Trophoblast cell (in vitro differentiated cells and primary cell): Measurements from ENCODE around the gene PAQR3.

Source experiments
- DNase-seq, 2 donors: peaks; one replicate each; pipeline ENCODE4 v3.0.0-alpha.2; 2016
- H2AFZ ChIP-seq: 2 replicates; pipeline ENCODE4 v1.6.1; 2013; ENCODE audit warnings: low read length, moderate library complexity, mild to moderate bottlenecking; ENCODE audit not compliant: insufficient read depth, poor library complexity
- H2AK5ac ChIP-seq: 2 replicates; pipeline ENCODE4 v1.6.1; 2013; ENCODE audit warnings: mild to moderate bottlenecking, low read length
- H2BK120ac ChIP-seq: 2 replicates; pipeline ENCODE4 v1.6.1; 2013; ENCODE audit warnings: low read length, mild to moderate bottlenecking, moderate library complexity; ENCODE audit not compliant: insufficient read depth, poor library complexity
- H2BK12ac ChIP-seq: 2 replicates; pipeline ENCODE4 v1.6.1; 2013; ENCODE audit warnings: mild to moderate bottlenecking, low read length, moderate library complexity
- H2BK5ac ChIP-seq: 2 replicates; pipeline ENCODE4 v1.6.1; 2013; ENCODE audit warnings: low read length, low read depth, moderate library complexity, mild to moderate bottlenecking; ENCODE audit not compliant: poor library complexity
- H3K14ac ChIP-seq: 2 replicates; pipeline ENCODE4 v1.6.1; 2013; ENCODE audit warnings: mild to moderate bottlenecking, low read length
- H3K18ac ChIP-seq: 2 replicates; pipeline ENCODE4 v1.6.1; 2013; ENCODE audit warnings: mild to moderate bottlenecking, low read length
- H3K23ac ChIP-seq: 2 replicates; pipeline ENCODE4 v1.6.1; 2013; ENCODE audit warnings: low read length
- H3K27ac ChIP-seq: 2 replicates; pipeline ENCODE4 v1.5.1; 2013; ENCODE audit warnings: low read depth, mild to moderate bottlenecking, inconsistent platforms, low read length, moderate library complexity
- H3K27me3 ChIP-seq: 2 replicates; pipeline ENCODE4 v1.6.1; 2013; ENCODE audit warnings: inconsistent platforms, mild to moderate bottlenecking, low read length, moderate library complexity; ENCODE audit not compliant: insufficient read depth
- H3K36me3 ChIP-seq, 2 experiments: 1 replicate in 1 of 2; 2 replicates in 1 of 2; pipeline ENCODE4 v1.6.1; 2013; ENCODE audit warnings: low read length in 2 of 2, mild to moderate bottlenecking in 2 of 2, moderate library complexity in 1 of 2; ENCODE audit not compliant: insufficient read depth in 2 of 2, control insufficient read depth in 1 of 2
- H3K4ac ChIP-seq: 2 replicates; pipeline ENCODE4 v1.6.1; 2013; ENCODE audit warnings: low read depth, mild to moderate bottlenecking, low read length, moderate library complexity
- H3K4me1 ChIP-seq, 2 experiments: 1 replicate in 1 of 2; 2 replicates in 1 of 2; pipeline ENCODE4 v1.6.1; 2013; ENCODE audit warnings: low read length in 2 of 2, mild to moderate bottlenecking in 2 of 2, moderate library complexity in 1 of 2; ENCODE audit not compliant: insufficient read depth in 2 of 2, control insufficient read depth in 1 of 2
- H3K4me2 ChIP-seq: 2 replicates; pipeline ENCODE4 v1.6.1; 2013; ENCODE audit warnings: inconsistent platforms, mild to moderate bottlenecking, low read length, moderate library complexity
- H3K4me3 ChIP-seq: 2 replicates; pipeline ENCODE4 v1.5.1; 2013; ENCODE audit warnings: mild to moderate bottlenecking, low read depth, low read length, inconsistent platforms
- H3K79me1 ChIP-seq: one replicate; pipeline ENCODE4 v1.6.1; 2013; ENCODE audit warnings: low read length
- H3K79me2 ChIP-seq: 2 replicates; pipeline ENCODE4 v1.6.1; 2013; ENCODE audit warnings: low read length, mild to moderate bottlenecking; ENCODE audit not compliant: control insufficient read depth, insufficient read depth, poor library complexity
- H3K9ac ChIP-seq: 2 replicates; pipeline ENCODE4 v1.6.1; 2013; ENCODE audit warnings: mild to moderate bottlenecking, low read length
- H3K9me3 ChIP-seq: 2 replicates; pipeline ENCODE4 v1.6.1; 2013; ENCODE audit warnings: low read depth, mild to moderate bottlenecking, control low read depth, inconsistent platforms, low read length; ENCODE audit not compliant: insufficient read depth
- H4K12ac ChIP-seq: 2 replicates; pipeline ENCODE4 v1.6.1; 2013; ENCODE audit warnings: low read depth, mild to moderate bottlenecking, low read length, moderate library complexity
- H4K8ac ChIP-seq: 2 replicates; pipeline ENCODE4 v1.6.1; 2013; ENCODE audit warnings: low read depth, mild to moderate bottlenecking, low read length, moderate library complexity
- H4K91ac ChIP-seq: one replicate; pipeline ENCODE4 v1.6.1; 2013; ENCODE audit warnings: low read depth, mild to moderate bottlenecking, low read length, moderate library complexity
- WGBS: extraction: QIAGEN DNeasy Blood & Tissue Kit; methylation state at CpG from one replicate; pipeline ENCODE4 v1.1.7; 2013; ENCODE audit warnings: missing lambda C conversion rate; ENCODE audit not compliant: insufficient read length, insufficient coverage; ENCODE audit errors: extremely low coverage; 5-methylcytosine and 5-hydroxymethylcytosine counted together

The PAQR3 gene

GRCh38 chr4:78904143-78904542 is 35.1 kb downstream of the PAQR3 start:
- H3K79me2 ChIP-seq, result no peaks in the 10 kb centered on the region
- no peaks in the 10 kb centered on the region for H3K27me3 ChIP-seq
- no peak overlapping the region for H3K27ac ChIP-seq
- no peak overlapping the region for H3K9ac ChIP-seq
- no peak overlapping the region for H2BK5ac ChIP-seq
- no peaks in the 10 kb centered on the region for H3K79me1 ChIP-seq
- H4K91ac ChIP-seq, result no peak overlapping the region
- H2AFZ ChIP-seq, result no peak overlapping the region
- no peak overlapping the region for H4K8ac ChIP-seq
- H3K9me3 ChIP-seq, result no peaks in the 10 kb centered on the region
- no peak overlapping the region for H2BK12ac ChIP-seq
- no peak overlapping the region for H2BK120ac ChIP-seq
- no peak overlapping the region for H3K4me3 ChIP-seq
- WGBS, result no CpG with 5 or more reads among the region's 1 CpG
- no peaks in the 10 kb centered on the region for H3K36me3 ChIP-seq
- H3K4ac ChIP-seq, result no peak overlapping the region
- H2AK5ac ChIP-seq, result no peak overlapping the region
- no peak overlapping the region for H4K12ac ChIP-seq
- no peak overlapping the region for H3K18ac ChIP-seq
- DNase-seq, result no peak
- H3K4me1 ChIP-seq, result no peaks in the 10 kb centered on the region
- H3K23ac ChIP-seq, result no peak overlapping the region
- no peak overlapping the region for H3K4me2 ChIP-seq
- no peak overlapping the region for H3K14ac ChIP-seq

GRCh38 chr4:78902298-78902697 is 36.9 kb downstream of the PAQR3 start:
- H3K4me3 ChIP-seq, result no peak overlapping the region
- no peak overlapping the region for H4K12ac ChIP-seq
- H3K79me2 ChIP-seq, result no peaks in the 10 kb centered on the region
- H3K18ac ChIP-seq, result no peak overlapping the region
- H2BK5ac ChIP-seq, result no peak overlapping the region
- H2AFZ ChIP-seq, result no peak overlapping the region
- no peak overlapping the region for H4K8ac ChIP-seq
- no peak overlapping the region for H3K14ac ChIP-seq
- H3K9ac ChIP-seq, result no peak overlapping the region
- H2AK5ac ChIP-seq, result no peak overlapping the region
- H3K23ac ChIP-seq, result no peak overlapping the region
- H4K91ac ChIP-seq, result no peak overlapping the region
- no peaks in the 10 kb centered on the region for H3K4me1 ChIP-seq
- H2BK12ac ChIP-seq, result no peak overlapping the region
- peaks cover 2% of the 10 kb centered on the region in 2 experiments for H3K36me3 ChIP-seq
- no peaks in the 10 kb centered on the region for H3K9me3 ChIP-seq
- H3K4ac ChIP-seq, result no peak overlapping the region
- WGBS, result no CpG with 5 or more reads among the region's 1 CpG
- no peak overlapping the region for H3K4me2 ChIP-seq
- no peaks in the 10 kb centered on the region for H3K79me1 ChIP-seq
- DNase-seq, result no peak
- no peaks in the 10 kb centered on the region for H3K27me3 ChIP-seq
- H2BK120ac ChIP-seq, result no peak overlapping the region
- no peak overlapping the region for H3K27ac ChIP-seq

DNA sequence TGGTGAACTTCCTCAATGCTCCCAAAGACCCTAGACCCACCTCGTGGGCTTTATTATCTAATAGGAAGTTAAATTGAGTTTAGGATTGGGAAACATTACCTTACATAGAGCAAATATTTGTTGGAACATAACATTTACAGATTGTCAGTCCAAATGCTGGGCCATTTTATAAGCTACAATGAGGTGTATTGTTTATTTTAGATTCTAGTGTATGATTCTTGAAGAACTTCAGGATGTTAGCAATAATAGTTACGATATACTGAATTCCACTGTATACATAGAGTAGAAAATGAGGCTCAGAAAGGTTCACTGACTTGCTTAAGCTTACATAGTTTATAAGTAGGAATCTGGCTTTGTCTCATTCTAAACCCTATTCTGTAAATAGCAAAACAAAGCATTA is 37.4 kb downstream of the PAQR3 start:
- Histone ChIP-seq H3K4me3 (no peak overlapping the region), H3K9me3 (no peaks in the 10 kb centered on the region), H3K27ac (no peak overlapping the region), H3K23ac (no peak overlapping the region), H2AFZ (no peak overlapping the region), H3K9ac (no peak overlapping the region), H4K91ac (no peak overlapping the region), H3K14ac (no peak overlapping the region), H4K12ac (no peak overlapping the region), H2BK12ac (no peak overlapping the region), H3K79me2 (no peaks in the 10 kb centered on the region), H2AK5ac (no peak overlapping the region), H3K4ac (no peak overlapping the region), H3K4me2 (no peak overlapping the region), H3K18ac (no peak overlapping the region), H2BK5ac (no peak overlapping the region), H3K27me3 (no peaks in the 10 kb centered on the region), H3K79me1 (no peaks in the 10 kb centered on the region), H3K36me3 (peaks cover 2% of the 10 kb centered on the region in 2 experiments), H3K4me1 (no peaks in the 10 kb centered on the region), H4K8ac (no peak overlapping the region), H2BK120ac (no peak overlapping the region)
- WGBS, result no CpG with 5 or more reads among the region's 2 CpGs
- no peak for DNase-seq

- Histone ChIP-seq H3K79me2 (no peaks in the 10 kb centered on the region), H4K12ac (no peak overlapping the region), H3K4ac (no peak overlapping the region), H3K9ac (no peak overlapping the region), H3K18ac (no peak overlapping the region), H2BK12ac (no peak overlapping the region), H3K14ac (no peak overlapping the region), H3K36me3 (peaks cover 2% of the 10 kb centered on the region in 2 experiments), H2AFZ (no peak overlapping the region), H4K8ac (no peak overlapping the region), H3K4me1 (no peaks in the 10 kb centered on the region), H3K9me3 (no peaks in the 10 kb centered on the region), H2BK5ac (no peak overlapping the region), H3K27me3 (no peaks in the 10 kb centered on the region), H3K4me3 (no peak overlapping the region), H3K4me2 (no peak overlapping the region), H2AK5ac (no peak overlapping the region), H3K23ac (no peak overlapping the region), H4K91ac (no peak overlapping the region), H3K79me1 (no peaks in the 10 kb centered on the region), H2BK120ac (no peak overlapping the region), H3K27ac (no peak overlapping the region)
- DNase-seq, result no peak
These were observed 39.9 kb downstream of the PAQR3 start for GRCh38 chr4:78899302-78899701.

DNA sequence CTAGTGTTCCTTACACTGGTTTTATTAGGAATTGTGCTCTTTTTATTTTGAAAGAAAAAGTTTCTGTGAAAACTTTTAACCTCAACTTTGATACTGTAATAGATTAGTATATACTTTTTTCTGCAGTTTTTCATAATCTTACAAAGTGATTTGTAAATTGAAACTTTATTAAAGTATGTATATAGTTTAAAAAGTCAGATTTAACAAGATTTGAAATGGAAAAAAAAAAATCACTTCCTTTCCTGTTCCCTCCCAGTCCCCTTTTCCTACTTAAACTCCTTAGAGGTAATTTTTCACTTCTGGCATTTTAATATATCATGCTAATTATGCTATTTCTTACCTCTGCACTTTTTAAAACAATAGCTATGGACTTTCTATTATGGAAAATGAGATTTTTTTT is 49.3 kb downstream of the PAQR3 start:
- no peak overlapping the region for H2AK5ac ChIP-seq
- H2BK5ac ChIP-seq, result no peak overlapping the region
- H2BK120ac ChIP-seq, result no peak overlapping the region
- H3K18ac ChIP-seq, result no peak overlapping the region
- H3K27ac ChIP-seq, result no peak overlapping the region
- H3K79me2 ChIP-seq, result no peaks in the 10 kb centered on the region
- H4K8ac ChIP-seq, result no peak overlapping the region
- no peak overlapping the region for H2AFZ ChIP-seq
- no peak overlapping the region for H3K4me3 ChIP-seq
- H4K91ac ChIP-seq, result no peak overlapping the region
- H3K4me2 ChIP-seq, result no peak overlapping the region
- DNase-seq, result no peak
- H3K79me1 ChIP-seq, result no peaks in the 10 kb centered on the region
- no peaks in the 10 kb centered on the region for H3K4me1 ChIP-seq
- H3K9ac ChIP-seq, result no peak overlapping the region
- no peaks in the 10 kb centered on the region for H3K27me3 ChIP-seq
- no peak overlapping the region for H3K4ac ChIP-seq
- peaks cover 0 to 3% of the 10 kb centered on the region in 2 experiments for H3K36me3 ChIP-seq
- H3K9me3 ChIP-seq, result no peaks in the 10 kb centered on the region
- H3K23ac ChIP-seq, result no peak overlapping the region
- no peak overlapping the region for H2BK12ac ChIP-seq
- H4K12ac ChIP-seq, result no peak overlapping the region
- H3K14ac ChIP-seq, result no peak overlapping the region
